GM12878 (cell line): ENCODE data around the gene CELF2. TPM values are rescaled to one million over a fixed set of nuclear protein-coding genes. Genes with fewer than 3 reads are reported as not detected.

Experiments
- ATAC-seq: fragments of 200-7000 bp; cut with Tn5 transposase; 3 replicates; pipeline ENCODE4 v1.9.1; 2020; ENCODE audit warnings: mild to moderate bottlenecking, moderate library complexity
- BruUV-seq: library from RNA; stranded (reverse); fragments of 400-500 nt; replicated peaks from 2 replicates; lab custom pipeline; 2021; lab: Mats Ljungman, UMichigan
- CTCF ChIA-PET: fragments of 300-600 bp; sonication (Branson Sonifier 250); formaldehyde crosslinking; extraction: SDS; loops from one replicate; lab custom pipeline; 2021; ENCODE audit warnings: inconsistent platforms; lab: Yijun Ruan, JAX
- POLR2A ChIA-PET: fragments of 350-600 bp; formaldehyde crosslinking; extraction: SDS; loops from one replicate; lab custom pipeline; 2021; ENCODE audit warnings: inconsistent platforms; lab: Charles Lee
- RAD21 ChIA-PET: fragments of 300-600 bp; sonication (Branson Sonifier 250); formaldehyde crosslinking; loops from one replicate; lab custom pipeline; 2023; ENCODE audit warnings: antibody characterized with exemption; ENCODE audit not compliant: unreplicated experiment; lab: Charles Lee
- SMC1A ChIA-PET: fragments of 300-600 bp; sonication (Branson Sonifier 250); formaldehyde crosslinking; loops from one replicate; lab custom pipeline; 2023; ENCODE audit not compliant: unreplicated experiment, uncharacterized antibody; lab: Charles Lee
- DNase-seq: peaks from one replicate; pipeline ENCODE4 v3.0.0-alpha.2; 2011; ENCODE audit warnings: low read depth, low spot score
- FAIRE-seq: peaks from 3 replicates; lab custom pipeline; 2011; peaks lifted over from hg19 to GRCh38; lab: Jason Lieb, UNC
- H2AFZ ChIP-seq: 2 replicates; pipeline ENCODE4 v1.6.0; 2011; ENCODE audit warnings: low read depth, low read length, control low read depth; ENCODE audit not compliant: control insufficient read depth
- H3K27ac ChIP-seq: 2 replicates; pipeline ENCODE4 v1.5.1; 2011; ENCODE audit warnings: control low read depth; ENCODE audit not compliant: control insufficient read depth, insufficient read depth
- H3K27me3 ChIP-seq, 2 experiments: replicated peaks in 1 of 2; 2 replicates each; pipeline versions ENCODE4 v1.6.0 to v1.6.1; 2011; ENCODE audit warnings: low read length in 1 of 2; ENCODE audit not compliant: control insufficient read depth in 2 of 2, insufficient read depth in 2 of 2
- H3K36me3 ChIP-seq, 2 experiments: 2 replicates each; pipeline ENCODE4 v1.5.1; 2011; ENCODE audit warnings: low read length in 1 of 2; ENCODE audit not compliant: control insufficient read depth in 2 of 2, insufficient read depth in 2 of 2
- H3K4me1 ChIP-seq: 2 replicates; pipeline ENCODE4 v1.6.1; 2011; ENCODE audit warnings: mild to moderate bottlenecking, low read length, moderate library complexity, mixed read lengths; ENCODE audit not compliant: control insufficient read depth, insufficient read depth
- H3K4me2 ChIP-seq: 2 replicates; pipeline ENCODE4 v1.6.0; 2011; ENCODE audit warnings: control low read depth; ENCODE audit not compliant: control insufficient read depth, insufficient read depth
- H3K4me3 ChIP-seq: fragments of 200-600 bp; sonication (generic); 2 replicates; pipeline ENCODE4 v1.5.1; 2016
- H3K79me2 ChIP-seq: 2 replicates; pipeline ENCODE4 v1.6.0; 2011; ENCODE audit warnings: low read length; ENCODE audit not compliant: control insufficient read depth, insufficient read depth
- H3K9ac ChIP-seq: 2 replicates; pipeline ENCODE4 v1.8.0; 2011; ENCODE audit warnings: low read length, control low read depth, mixed read lengths; ENCODE audit not compliant: control insufficient read depth, insufficient read depth
- H3K9me3 ChIP-seq: replicated peaks from 3 replicates; pipeline ENCODE4 v1.5.1; 2011; ENCODE audit warnings: mild to moderate bottlenecking, low read length; ENCODE audit not compliant: control insufficient read depth, insufficient read depth
- H4K20me1 ChIP-seq: 2 replicates; pipeline ENCODE4 v1.6.0; 2011; ENCODE audit not compliant: control insufficient read depth, insufficient read depth
- EED ChIP-seq: sonication (generic); IDR thresholded peaks from 2 replicates; pipeline ENCODE4 v1.6.1; 2016; ENCODE audit warnings: antibody characterized with exemption, low read depth
- ESRRA ChIP-seq: IDR thresholded peaks from 2 replicates; pipeline ENCODE4 v1.6.1; 2012; ENCODE audit warnings: mild to moderate bottlenecking, low read length, improper control_type of control experiment
- FOS ChIP-seq: IDR thresholded peaks from 3 replicates; pipeline ENCODE4 v1.6.1; 2011; ENCODE audit warnings: borderline replicate concordance; ENCODE audit not compliant: insufficient read length; ENCODE audit errors: extremely low read depth
- KLF5 ChIP-seq: fragments of 450-650 bp; IDR thresholded peaks from 2 replicates; pipeline ENCODE4 v1.6.1; 2014; ENCODE audit warnings: mild to moderate bottlenecking; ENCODE audit not compliant: partially characterized antibody
- LARP7 ChIP-seq: fragments of 450-650 bp; IDR thresholded peaks from 2 replicates; pipeline ENCODE4 v1.6.1; 2017; ENCODE audit warnings: mild to moderate bottlenecking
- MTA2 ChIP-seq: fragments of 450-650 bp; IDR thresholded peaks from 2 replicates; pipeline ENCODE4 v1.6.1; 2016; ENCODE audit warnings: low read depth, mild to moderate bottlenecking, moderate library complexity
- RBBP5 ChIP-seq: fragments of 200-600 bp; sonication (generic); conservative IDR thresholded peaks from 2 replicates; pipeline ENCODE4 v1.6.1; 2016
- RCOR1 ChIP-seq: conservative IDR thresholded peaks from 2 replicates; pipeline ENCODE4 v1.6.1; 2012; ENCODE audit warnings: low read depth, low read length, improper control_type of control experiment
- RELA ChIP-seq: fragments of 450-650 bp; IDR thresholded peaks from 2 replicates; pipeline ENCODE4 v1.8.0; 2014; ENCODE audit warnings: borderline replicate concordance; ENCODE audit not compliant: partially characterized antibody
- STAT1 ChIP-seq: fragments of 450-650 bp; conservative IDR thresholded peaks from 2 replicates; pipeline ENCODE4 v1.6.1; 2014; ENCODE audit warnings: antibody characterized with exemption, mild to moderate bottlenecking
- TCF12 ChIP-seq: IDR thresholded peaks from 2 replicates; pipeline ENCODE4 v1.6.1; 2011; ENCODE audit warnings: low read depth, mild to moderate bottlenecking, low read length
- ZNF207 ChIP-seq: fragments of 450-650 bp; IDR thresholded peaks from 2 replicates; pipeline ENCODE4 v1.6.1; 2014; ENCODE audit warnings: antibody characterized with exemption, mild to moderate bottlenecking, borderline replicate concordance
- ZNF384 ChIP-seq: IDR thresholded peaks from 2 replicates; pipeline ENCODE4 v1.6.1; 2012; ENCODE audit warnings: low read depth, mild to moderate bottlenecking, low read length, improper control_type of control experiment, borderline replicate concordance
- WGBS: methylation state at CpG from one replicate; pipeline ENCODE4 v1.1.6; 2016; ENCODE audit warnings: low lambda C conversion rate; ENCODE audit not compliant: insufficient replicate concordance, insufficient coverage; ENCODE audit errors: missing lambda C conversion rate; 5-methylcytosine and 5-hydroxymethylcytosine counted together
- in situ Hi-C: fragments of 300-500 bp; cut with MboI; formaldehyde crosslinking; loops from 9 replicates; pipeline ENCODE4 v1.14.3; 2018; ENCODE audit warnings: mixed read lengths
- intact Hi-C: fragments of 100-400 bp; cut with micrococcal nuclease; formaldehyde crosslinking; loops from one replicate; pipeline ENCODE4 v1.14.2; 2022; ENCODE audit not compliant: unreplicated experiment
- polyA plus RNA-seq, 11 experiments: library from polyadenylated mRNA; depleted of rRNA in 4 of 11; unstranded in 6 of 11; stranded (reverse) in 5 of 11; fragments of >200 nt; fragmentation: Nextera tagmentation in 4 of 11; fragmentation: Illumina TruSeq in 1 of 11; extraction: Ambion mirVana in 4 of 11; extraction: Trizol in 1 of 11; gene quantifications; 1 replicate in 1 of 11; 2 replicates in 10 of 11; pipeline versions ENCODE4 v1.2.1 to v1.2.3, GENCODE V29; 2011 to 2016; ENCODE audit warnings: inconsistent platforms in 2 of 11, missing spikeins in 2 of 11, low read depth in 1 of 11
- total RNA-seq, 4 experiments: library from RNA; depleted of rRNA in 3 of 4; stranded (reverse); fragments of >200 nt in 3 of 4; fragmentation: Illumina TruSeq in 1 of 4; extraction: Trizol in 1 of 4; gene quantifications; 2 replicates each; pipeline versions ENCODE4 v1.2.1 to v1.2.3, GENCODE V29; 2013 to 2021
- TF ChIP-seq, protein P1 (sequence below): fragments of 450-650 bp; IDR thresholded peaks from 2 replicates; pipeline ENCODE4 v1.6.1; 2016; ENCODE audit warnings: mild to moderate bottlenecking
- TF ChIP-seq, protein P2 (sequence below): fragments of 450-650 bp; IDR thresholded peaks from 2 replicates; pipeline ENCODE4 v1.6.1; 2014; ENCODE audit warnings: mild to moderate bottlenecking
- TF ChIP-seq, protein P3 (sequence below): fragments of 450-650 bp; formaldehyde crosslinking; IDR thresholded peaks from 2 replicates; pipeline ENCODE4 v1.4.0; 2020; ENCODE audit warnings: mild to moderate bottlenecking, moderate library complexity

The CELF2 gene
- total and polyA plus RNA-seq, 10 of the 15 experiments (the other 5 are each of a cell fraction or from before 2014, with no cell fraction given), result 20.8 to 129 (median 86.3) TPM

DNA sequence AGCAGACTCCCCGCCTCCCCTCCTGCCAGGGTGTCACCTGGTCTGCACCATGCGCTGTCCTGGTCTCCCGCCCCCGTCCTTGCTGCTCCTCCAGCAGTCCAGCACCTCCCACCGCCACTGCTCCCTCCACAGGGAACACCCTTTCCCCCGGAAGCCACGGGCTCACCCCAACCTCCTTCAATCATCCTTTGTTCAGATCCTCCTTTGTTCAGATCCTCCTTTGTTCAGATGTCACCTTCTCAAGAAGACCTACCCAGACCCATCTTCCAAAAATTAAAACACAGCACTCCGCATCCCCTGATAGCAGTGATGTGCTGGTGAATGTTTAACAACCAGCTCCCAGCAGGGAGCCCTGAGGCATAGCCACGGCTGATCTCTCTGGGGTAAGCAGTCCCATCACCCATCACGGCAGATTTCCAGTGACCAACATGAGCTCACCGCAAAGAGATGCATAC lies 356.1 kb downstream of the CELF2 start:
- no peak for FAIRE-seq
- ChIA-PET SMC1A (interaction anchor here (0.5 kb wide), 1 partner anchor 487 kb away, joined by 3 read pairs; no protein-coding TSS in a partner anchor), POLR2A (no interaction called here), RAD21 (no interaction called here), CTCF (no interaction called here)
- BruUV-seq, result no TSS peak
- TF ChIP-seq ESRRA (no peak), EED (no peak), RCOR1 (no peak), RBBP5 (no peak), MTA2 (no peak), TCF12 (no peak), FOS (no peak), STAT1 (no peak), ZNF384 (no peak), KLF5 (no peak), LARP7 (no peak), ZNF207 (no peak), RELA (no peak)
- TF ChIP-seq, protein P1, sequence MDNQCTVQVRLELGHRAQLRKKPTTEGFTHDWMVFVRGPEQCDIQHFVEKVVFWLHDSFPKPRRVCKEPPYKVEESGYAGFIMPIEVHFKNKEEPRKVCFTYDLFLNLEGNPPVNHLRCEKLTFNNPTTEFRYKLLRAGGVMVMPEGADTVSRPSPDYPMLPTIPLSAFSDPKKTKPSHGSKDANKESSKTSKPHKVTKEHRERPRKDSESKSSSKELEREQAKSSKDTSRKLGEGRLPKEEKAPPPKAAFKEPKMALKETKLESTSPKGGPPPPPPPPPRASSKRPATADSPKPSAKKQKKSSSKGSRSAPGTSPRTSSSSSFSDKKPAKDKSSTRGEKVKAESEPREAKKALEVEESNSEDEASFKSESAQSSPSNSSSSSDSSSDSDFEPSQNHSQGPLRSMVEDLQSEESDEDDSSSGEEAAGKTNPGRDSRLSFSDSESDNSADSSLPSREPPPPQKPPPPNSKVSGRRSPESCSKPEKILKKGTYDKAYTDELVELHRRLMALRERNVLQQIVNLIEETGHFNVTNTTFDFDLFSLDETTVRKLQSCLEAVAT, result no peak
- TF ChIP-seq, protein P2, sequence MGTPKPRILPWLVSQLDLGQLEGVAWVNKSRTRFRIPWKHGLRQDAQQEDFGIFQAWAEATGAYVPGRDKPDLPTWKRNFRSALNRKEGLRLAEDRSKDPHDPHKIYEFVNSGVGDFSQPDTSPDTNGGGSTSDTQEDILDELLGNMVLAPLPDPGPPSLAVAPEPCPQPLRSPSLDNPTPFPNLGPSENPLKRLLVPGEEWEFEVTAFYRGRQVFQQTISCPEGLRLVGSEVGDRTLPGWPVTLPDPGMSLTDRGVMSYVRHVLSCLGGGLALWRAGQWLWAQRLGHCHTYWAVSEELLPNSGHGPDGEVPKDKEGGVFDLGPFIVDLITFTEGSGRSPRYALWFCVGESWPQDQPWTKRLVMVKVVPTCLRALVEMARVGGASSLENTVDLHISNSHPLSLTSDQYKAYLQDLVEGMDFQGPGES, result no peak
- TF ChIP-seq, protein P3, sequence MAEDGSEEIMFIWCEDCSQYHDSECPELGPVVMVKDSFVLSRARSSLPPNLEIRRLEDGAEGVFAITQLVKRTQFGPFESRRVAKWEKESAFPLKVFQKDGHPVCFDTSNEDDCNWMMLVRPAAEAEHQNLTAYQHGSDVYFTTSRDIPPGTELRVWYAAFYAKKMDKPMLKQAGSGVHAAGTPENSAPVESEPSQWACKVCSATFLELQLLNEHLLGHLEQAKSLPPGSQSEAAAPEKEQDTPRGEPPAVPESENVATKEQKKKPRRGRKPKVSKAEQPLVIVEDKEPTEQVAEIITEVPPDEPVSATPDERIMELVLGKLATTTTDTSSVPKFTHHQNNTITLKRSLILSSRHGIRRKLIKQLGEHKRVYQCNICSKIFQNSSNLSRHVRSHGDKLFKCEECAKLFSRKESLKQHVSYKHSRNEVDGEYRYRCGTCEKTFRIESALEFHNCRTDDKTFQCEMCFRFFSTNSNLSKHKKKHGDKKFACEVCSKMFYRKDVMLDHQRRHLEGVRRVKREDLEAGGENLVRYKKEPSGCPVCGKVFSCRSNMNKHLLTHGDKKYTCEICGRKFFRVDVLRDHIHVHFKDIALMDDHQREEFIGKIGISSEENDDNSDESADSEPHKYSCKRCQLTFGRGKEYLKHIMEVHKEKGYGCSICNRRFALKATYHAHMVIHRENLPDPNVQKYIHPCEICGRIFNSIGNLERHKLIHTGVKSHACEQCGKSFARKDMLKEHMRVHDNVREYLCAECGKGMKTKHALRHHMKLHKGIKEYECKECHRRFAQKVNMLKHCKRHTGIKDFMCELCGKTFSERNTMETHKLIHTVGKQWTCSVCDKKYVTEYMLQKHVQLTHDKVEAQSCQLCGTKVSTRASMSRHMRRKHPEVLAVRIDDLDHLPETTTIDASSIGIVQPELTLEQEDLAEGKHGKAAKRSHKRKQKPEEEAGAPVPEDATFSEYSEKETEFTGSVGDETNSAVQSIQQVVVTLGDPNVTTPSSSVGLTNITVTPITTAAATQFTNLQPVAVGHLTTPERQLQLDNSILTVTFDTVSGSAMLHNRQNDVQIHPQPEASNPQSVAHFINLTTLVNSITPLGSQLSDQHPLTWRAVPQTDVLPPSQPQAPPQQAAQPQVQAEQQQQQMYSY (CRISPR knock-in tag), result no peak
- intact Hi-C loops, result no loop called here
- H3K4me1 ChIP-seq, result no peaks in the 10 kb centered on the region
- H3K4me2 ChIP-seq, result no peak overlapping the region
- H3K36me3 ChIP-seq, result no peaks in the 10 kb centered on the region
- no peaks in the 10 kb centered on the region; a peak in 2 of 4 replicates for H3K27me3 ChIP-seq
- H3K79me2 ChIP-seq, result no peaks in the 10 kb centered on the region
- no peak overlapping the region for H2AFZ ChIP-seq
- H3K9me3 ChIP-seq, result no peaks in the 10 kb centered on the region; the same call in 2 of the 3 replicates
- in situ Hi-C loops, result no loop called here
- H4K20me1 ChIP-seq, result no peaks in the 10 kb centered on the region
- ATAC-seq, result no peak
- H3K4me3 ChIP-seq, result no peak overlapping the region
- WGBS, result 39% methylated on average over 11 of the region's 11 CpGs
- DNase-seq, result no peak
- no peak overlapping the region for H3K9ac ChIP-seq
- no peak overlapping the region for H3K27ac ChIP-seq
